CD8-positive, alpha-beta memory T cell (primary cell): ENCODE measurements around the gene AICDA. TPM values are rescaled to one million over a fixed set of nuclear protein-coding genes. Genes with fewer than 3 reads are reported as not detected.

Experiments
- CTCF ChIA-PET: fragments of 350-600 bp; sonication (Branson Sonifier 250); formaldehyde crosslinking; loops from one replicate; lab custom pipeline; 2021; ENCODE audit warnings: antibody characterized with exemption; lab: Charles Lee
- POLR2A ChIA-PET: fragments of 350-600 bp; sonication (Branson Sonifier 250); formaldehyde crosslinking; loops from one replicate; lab custom pipeline; 2021; ENCODE audit warnings: antibody characterized with exemption; lab: Charles Lee
- DNase-seq, 5 donors: peaks; one replicate each; pipeline versions ENCODE4 v3.0.0 to v3.0.0-alpha.2; 2020 to 2022; ENCODE audit warnings: mixed read lengths in 1 of 5
- H3K27ac ChIP-seq: one replicate; pipeline ENCODE4 v1.7.0; 2013; ENCODE audit warnings: low read depth, mild to moderate bottlenecking, low read length, moderate library complexity
- H3K27me3 ChIP-seq: 2 replicates; pipeline ENCODE4 v1.7.0; 2013; ENCODE audit warnings: low read length, mild to moderate bottlenecking; ENCODE audit not compliant: insufficient read depth, poor library complexity, severe bottlenecking
- H3K36me3 ChIP-seq: 2 replicates; pipeline ENCODE4 v1.7.0; 2013; ENCODE audit warnings: mild to moderate bottlenecking, low read length, moderate library complexity; ENCODE audit not compliant: insufficient read depth
- H3K4me1 ChIP-seq: 2 replicates; pipeline ENCODE4 v1.7.0; 2013; ENCODE audit warnings: mild to moderate bottlenecking, low read length, moderate library complexity; ENCODE audit not compliant: insufficient read depth
- H3K4me3 ChIP-seq: 2 replicates; pipeline ENCODE4 v1.7.0; 2013; ENCODE audit warnings: mild to moderate bottlenecking, low read length
- H3K9me3 ChIP-seq: 2 replicates; pipeline ENCODE4 v1.7.0; 2013; ENCODE audit warnings: mild to moderate bottlenecking, low read length
- H3K27ac Mint-ChIP-seq, 8 donors: one replicate each; pipeline ENCODE4 v1.8.0; 2020 to 2021; ENCODE audit warnings: mixed read lengths in 8 of 8, mild to moderate bottlenecking in 6 of 8, inconsistent platforms in 3 of 8, moderate library complexity in 3 of 8
- H3K27me3 Mint-ChIP-seq, 2 donors: one replicate each; pipeline ENCODE4 v1.8.0; 2020 to 2021; ENCODE audit warnings: mixed read lengths in 2 of 2, mild to moderate bottlenecking in 1 of 2, moderate library complexity in 1 of 2
- H3K36me3 Mint-ChIP-seq, 3 donors: one replicate each; pipeline ENCODE4 v1.8.0; 2020 to 2021; ENCODE audit warnings: mixed read lengths in 3 of 3, inconsistent platforms in 1 of 3, mild to moderate bottlenecking in 1 of 3
- H3K4me1 Mint-ChIP-seq, 3 donors: one replicate each; pipeline ENCODE4 v1.8.0; 2020 to 2021; ENCODE audit warnings: mixed read lengths in 3 of 3, inconsistent platforms in 1 of 3, mild to moderate bottlenecking in 1 of 3
- H3K4me3 Mint-ChIP-seq, 7 donors: one replicate each; pipeline ENCODE4 v1.8.0; 2020 to 2021; ENCODE audit warnings: mixed read lengths in 7 of 7, mild to moderate bottlenecking in 6 of 7, moderate library complexity in 4 of 7, inconsistent platforms in 2 of 7
- H3K9me3 Mint-ChIP-seq, 5 donors: one replicate each; pipeline ENCODE4 v1.8.0; 2020 to 2022; ENCODE audit warnings: mixed read lengths in 5 of 5, mild to moderate bottlenecking in 3 of 5, moderate library complexity in 2 of 5, inconsistent platforms in 1 of 5
- polyA plus RNA-seq: library from polyadenylated mRNA; unstranded; fragments of 300-500 nt; fragmentation: Illumina TruSeq; gene quantifications from one replicate; pipeline ENCODE4 v1.2.3, GENCODE V29; 2021
- total RNA-seq, 2 experiments: library from RNA; stranded (reverse); gene quantifications; one replicate each; pipeline ENCODE4 v1.2.3, GENCODE V29; 2021

Gene AICDA
- total and polyA plus RNA-seq, 3 experiments from 2014 or later = 0.18 to 0.71 TPM; not detected in 1

DNA sequence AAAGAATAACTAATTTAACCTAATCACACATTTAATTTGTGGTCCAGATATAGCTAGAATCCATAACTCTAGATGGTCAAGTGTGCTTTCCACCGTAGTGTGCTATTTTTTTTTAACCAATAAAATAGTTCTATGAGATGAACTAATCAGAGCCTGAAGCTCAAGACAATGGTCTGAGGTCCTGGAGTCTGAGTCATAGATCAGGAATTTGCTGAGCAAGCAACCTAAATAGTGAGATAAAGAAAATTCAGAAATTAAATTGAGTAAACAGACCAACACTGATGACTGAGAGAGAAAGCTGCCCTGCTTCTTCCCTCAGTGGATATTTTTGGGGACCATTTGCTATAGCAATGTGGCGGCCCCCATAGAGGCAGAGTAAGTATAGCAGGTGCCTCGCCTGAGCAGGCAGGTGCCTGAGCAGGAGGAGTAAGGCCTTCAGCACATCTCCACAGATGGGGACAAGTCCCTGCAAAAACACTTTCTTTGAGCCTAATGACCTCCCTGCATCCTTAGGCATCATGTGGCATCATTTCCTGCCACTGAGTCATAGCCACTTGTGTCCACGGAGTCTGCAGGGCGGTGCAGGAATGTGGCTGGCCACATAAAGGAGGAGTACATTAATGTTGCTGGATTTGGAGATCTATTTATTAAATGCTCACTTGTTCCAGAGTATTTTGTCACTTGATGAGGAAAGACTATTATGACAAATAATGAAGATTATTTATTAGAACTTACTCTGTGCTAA, 58.0 kb downstream of the AICDA start:
- Histone ChIP-seq H3K36me3 (no peaks in the 10 kb centered on the region), H3K4me3 (no peak overlapping the region), H3K27ac (no peak overlapping the region), H3K9me3 (no peaks in the 10 kb centered on the region), H3K27me3 (no peaks in the 10 kb centered on the region), H3K4me1 (no peaks in the 10 kb centered on the region)
- ChIA-PET CTCF (interaction anchor here (2.2 kb wide), 1 partner anchor 10 kb away, joined by 13 read pairs; no protein-coding TSS in a partner anchor), POLR2A (no interaction called here)
- H3K4me1 Mint-ChIP-seq = peaks cover 0 to 5% (median 1%) of the 10 kb centered on the region in 3 donors
- no peak for DNase-seq
- H3K27me3 Mint-ChIP-seq = peaks cover 0 to 1% of the 10 kb centered on the region in 2 donors
- no peaks in the 10 kb centered on the region for H3K9me3 Mint-ChIP-seq
- H3K27ac Mint-ChIP-seq = no peak overlapping the region
- H3K36me3 Mint-ChIP-seq = no peaks in the 10 kb centered on the region
- H3K4me3 Mint-ChIP-seq = no peak overlapping the region

DNA sequence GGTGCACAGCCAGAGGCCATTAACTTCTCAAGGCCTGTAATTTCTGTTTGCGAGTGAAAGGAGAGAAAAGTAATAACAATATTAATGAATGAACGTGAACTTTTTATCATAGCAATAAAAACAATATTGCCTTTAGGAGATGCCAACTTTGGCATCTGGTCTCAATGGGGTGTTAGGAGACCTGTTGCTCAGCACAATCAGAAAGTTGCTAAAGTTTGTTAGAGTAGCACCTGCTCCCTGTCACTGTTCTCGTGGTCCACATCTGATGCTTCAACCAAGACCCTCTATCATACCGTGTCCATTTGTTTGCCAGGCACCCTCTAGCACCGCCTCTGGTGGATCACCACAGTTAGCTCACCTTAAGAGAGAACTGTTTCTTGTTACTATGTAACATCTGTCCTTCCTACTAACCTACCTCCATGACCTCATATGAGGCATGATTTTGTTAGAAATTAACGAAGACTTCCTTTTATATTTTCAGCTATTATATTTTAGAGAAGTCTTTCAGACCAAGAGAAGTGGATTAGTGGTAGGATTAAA, 59.5 kb downstream of the AICDA start:
- H3K9me3 ChIP-seq = no peaks in the 10 kb centered on the region
- H3K36me3 ChIP-seq = no peaks in the 10 kb centered on the region
- ChIA-PET POLR2A (no interaction called here), CTCF (interaction anchor here (1.5 kb wide), 1 partner anchor 9 kb away, joined by 6 read pairs; no protein-coding TSS in a partner anchor)
- no peak overlapping the region for H3K4me3 ChIP-seq
- Mint-ChIP-seq H3K9me3 (no peaks in the 10 kb centered on the region), H3K36me3 (no peaks in the 10 kb centered on the region), H3K27ac (no peak overlapping the region), H3K4me1 (peaks cover 0 to 5% (median 1%) of the 10 kb centered on the region in 3 donors), H3K4me3 (no peak overlapping the region), H3K27me3 (peaks cover 0 to 3% of the 10 kb centered on the region in 2 donors)
- no peaks in the 10 kb centered on the region for H3K4me1 ChIP-seq
- DNase-seq = no peak
- H3K27ac ChIP-seq = no peak overlapping the region
- H3K27me3 ChIP-seq = no peaks in the 10 kb centered on the region

Other genes starting within 250 kb of the AICDA start
- gene CLEC6A, start 156.9 kb downstream of the AICDA start, total RNA-seq = not detected
- gene CLEC6A, start 156.9 kb downstream of the AICDA start, polyA plus RNA-seq = not detected
- gene CLEC4D, start 99.4 kb downstream of the AICDA start, total RNA-seq = not detected
- gene CLEC4D, start 99.4 kb downstream of the AICDA start, polyA plus RNA-seq = not detected
- not detected for gene CLEC4E, start 72.0 kb downstream of the AICDA start, total RNA-seq
- not detected for gene CLEC4E, start 72.0 kb downstream of the AICDA start, polyA plus RNA-seq
- not detected for gene MFAP5, start 50.0 kb upstream of the AICDA start, total RNA-seq
- gene MFAP5, start 50.0 kb upstream of the AICDA start, polyA plus RNA-seq = not detected
- gene RIMKLB, start 85.1 kb upstream of the AICDA start, total RNA-seq = 1 to 10 TPM; 6.1 to 7.9 TPM
- gene RIMKLB, start 85.1 kb upstream of the AICDA start, polyA plus RNA-seq = 4.3 TPM
- not detected for gene A2ML1, start 209.8 kb upstream of the AICDA start, total RNA-seq
- not detected for gene A2ML1, start 209.8 kb upstream of the AICDA start, polyA plus RNA-seq